GM18873 (cell line): Measurements from ENCODE around the gene PACSIN1.

ENCODE experiments used
- ATAC-seq: cut with Tn5 transposase; IDR thresholded peaks from one replicate; pipeline ENCODE4 v1.9.1; 2021; ENCODE audit warnings: mild to moderate bottlenecking, moderate library complexity, moderate number of reproducible peaks; ENCODE audit not compliant: unreplicated experiment, low FRiP score

The PACSIN1 gene

DNA sequence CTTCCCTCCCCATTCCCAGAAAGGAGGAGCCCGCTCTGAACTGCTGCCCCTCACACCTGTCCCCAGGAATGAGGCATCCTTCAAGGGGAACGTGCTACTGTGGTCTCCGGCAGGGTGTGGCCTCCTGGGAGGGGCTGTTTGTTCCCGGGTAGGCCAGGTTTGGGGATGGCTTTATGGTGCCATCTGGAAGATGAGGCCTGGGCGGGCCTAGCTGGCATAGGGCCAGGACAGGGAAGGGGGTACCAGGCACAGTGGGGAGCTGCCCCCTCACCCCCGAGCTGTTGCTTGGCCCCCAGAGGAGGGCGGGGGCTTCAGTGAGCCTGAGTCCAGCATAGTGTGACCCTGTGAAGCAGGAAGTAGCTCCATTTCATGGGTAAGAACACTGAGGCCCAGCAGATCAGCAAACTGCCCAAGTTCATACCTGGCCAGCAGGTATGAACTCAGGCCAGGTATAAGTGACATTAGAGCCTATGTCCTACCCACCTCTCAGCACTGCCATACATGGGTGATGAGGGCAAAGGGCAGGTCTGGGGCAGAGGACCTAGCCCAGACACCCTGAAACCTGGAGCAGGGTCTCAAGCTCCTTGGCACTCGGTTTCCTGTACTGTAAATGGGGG is 107.8 kb downstream of the PACSIN1 start:
- no peak for ATAC-seq

DNA sequence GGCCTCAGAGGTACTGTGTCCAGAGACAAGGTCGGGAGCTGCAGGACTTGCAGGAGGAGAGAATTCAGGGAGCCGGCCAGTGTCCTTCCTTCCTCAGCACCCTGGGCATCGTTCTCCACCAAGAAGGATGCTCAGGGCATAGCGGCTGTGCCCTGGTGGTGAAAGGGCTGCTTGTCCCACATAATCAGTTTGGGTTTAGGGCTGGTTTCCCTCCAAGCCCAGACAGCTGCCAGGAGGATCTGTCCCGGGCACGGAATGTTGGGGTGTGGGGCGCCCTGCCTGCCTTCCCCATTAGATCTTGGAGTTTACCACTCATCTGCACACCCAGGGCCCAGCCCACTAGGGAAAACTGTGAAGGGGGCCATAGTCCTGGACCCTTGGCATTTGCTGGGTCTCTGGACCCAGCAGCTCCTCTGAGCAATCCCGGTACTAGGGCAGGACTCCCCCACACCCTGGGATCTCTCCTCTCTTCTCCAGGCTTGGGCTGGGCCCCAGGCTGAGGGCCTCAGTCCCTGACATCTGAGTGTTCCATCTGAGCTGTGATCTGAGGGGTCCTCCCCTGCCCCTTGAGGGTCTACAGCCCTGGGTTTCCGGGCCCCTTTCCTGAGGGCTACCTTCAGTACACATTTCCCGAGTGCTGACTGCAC is 108.9 kb downstream of the PACSIN1 start:
- ATAC-seq, result no peak

DNA sequence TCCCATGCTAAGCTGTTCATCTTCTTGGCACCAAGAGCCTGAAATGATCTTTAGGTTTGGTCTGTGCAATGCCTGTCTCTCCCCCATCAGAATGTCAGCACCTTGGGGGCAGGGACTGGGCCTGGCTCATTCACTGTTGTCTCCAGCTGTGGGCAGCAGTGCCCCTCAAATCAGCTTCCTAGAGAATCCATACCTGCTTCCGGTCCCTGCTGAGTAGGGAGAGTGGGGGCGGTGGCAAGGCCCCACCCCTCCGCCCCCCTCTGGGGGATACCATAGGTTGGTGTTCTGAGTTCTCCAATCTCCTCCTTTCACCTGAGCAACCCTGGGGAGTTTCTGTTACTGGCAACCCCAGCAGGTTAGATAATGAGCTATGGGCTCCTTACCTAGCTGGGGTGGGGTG is 109.5 kb downstream of the PACSIN1 start:
- no peak for ATAC-seq

DNA sequence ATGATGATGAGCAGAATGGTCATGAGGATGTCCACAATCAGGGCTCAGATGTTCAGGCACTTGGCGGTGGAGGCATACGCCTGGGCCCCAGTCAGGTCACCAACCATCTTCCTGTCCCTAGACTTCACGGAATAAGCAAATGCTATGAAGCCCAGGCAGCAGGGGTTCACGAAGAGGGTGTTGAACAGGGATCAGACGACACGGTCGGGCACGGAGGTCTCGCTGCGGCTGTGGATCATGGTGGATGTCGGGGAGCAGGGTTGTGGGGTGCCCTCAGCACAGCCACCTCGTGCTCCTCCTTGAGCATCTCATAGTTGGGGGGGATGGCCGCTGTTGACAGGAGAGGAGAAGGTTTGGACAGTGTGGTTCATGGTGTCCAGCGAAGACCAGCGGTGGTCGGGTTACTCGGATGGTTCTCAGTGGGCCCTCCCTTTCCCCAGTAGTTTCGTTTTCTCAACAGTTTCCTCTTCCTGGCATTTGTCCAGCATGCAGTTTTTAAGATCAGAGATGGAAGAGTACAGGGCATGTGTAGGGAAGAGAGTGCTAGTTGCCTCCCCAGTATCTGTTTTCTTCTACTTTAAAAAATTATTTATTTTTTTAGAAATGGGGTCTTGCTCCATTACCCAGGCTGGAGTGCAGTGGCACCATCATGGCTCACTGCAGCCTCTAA is 110.5 kb downstream of the PACSIN1 start:
- no peak for ATAC-seq

DNA sequence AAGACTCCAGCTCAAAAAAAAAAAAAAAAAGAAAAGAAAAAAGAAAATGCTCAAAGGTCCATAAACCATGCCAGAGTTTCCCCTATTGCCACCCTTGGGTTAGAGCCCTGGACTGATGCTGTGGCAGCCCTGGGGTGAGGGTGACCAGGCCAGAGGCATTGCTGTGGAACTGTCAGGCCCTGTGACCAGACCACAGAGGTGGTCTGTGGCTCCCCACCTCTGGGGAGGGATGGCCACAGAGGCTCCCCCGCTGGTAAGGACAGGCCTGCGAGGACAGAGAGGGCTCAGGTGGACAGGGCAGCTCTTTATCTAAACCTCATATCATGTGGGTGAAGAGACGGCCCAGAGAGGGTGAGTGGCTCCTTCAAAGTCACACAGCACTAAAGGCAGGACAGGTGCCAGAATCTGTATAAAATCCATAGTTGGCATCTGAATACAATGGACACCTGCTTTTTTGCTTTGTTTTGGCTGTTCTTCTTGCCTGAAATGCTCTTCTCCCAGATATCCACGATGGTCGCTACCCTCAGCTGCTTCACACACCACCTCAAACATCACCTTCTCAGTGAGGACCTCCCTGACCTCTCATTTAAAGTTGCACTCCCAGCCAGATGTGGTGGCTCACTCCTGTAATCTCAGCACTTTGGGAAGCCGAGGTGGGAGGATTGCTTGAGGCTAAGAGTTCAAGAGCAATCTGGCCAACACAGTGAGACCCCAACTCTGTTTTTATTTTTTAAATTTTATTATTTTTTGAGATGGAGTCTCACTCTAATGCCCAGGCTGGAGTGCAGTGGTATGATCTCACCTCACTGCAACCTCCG is 112.8 kb downstream of the PACSIN1 start:
- ATAC-seq, result no peak

DNA sequence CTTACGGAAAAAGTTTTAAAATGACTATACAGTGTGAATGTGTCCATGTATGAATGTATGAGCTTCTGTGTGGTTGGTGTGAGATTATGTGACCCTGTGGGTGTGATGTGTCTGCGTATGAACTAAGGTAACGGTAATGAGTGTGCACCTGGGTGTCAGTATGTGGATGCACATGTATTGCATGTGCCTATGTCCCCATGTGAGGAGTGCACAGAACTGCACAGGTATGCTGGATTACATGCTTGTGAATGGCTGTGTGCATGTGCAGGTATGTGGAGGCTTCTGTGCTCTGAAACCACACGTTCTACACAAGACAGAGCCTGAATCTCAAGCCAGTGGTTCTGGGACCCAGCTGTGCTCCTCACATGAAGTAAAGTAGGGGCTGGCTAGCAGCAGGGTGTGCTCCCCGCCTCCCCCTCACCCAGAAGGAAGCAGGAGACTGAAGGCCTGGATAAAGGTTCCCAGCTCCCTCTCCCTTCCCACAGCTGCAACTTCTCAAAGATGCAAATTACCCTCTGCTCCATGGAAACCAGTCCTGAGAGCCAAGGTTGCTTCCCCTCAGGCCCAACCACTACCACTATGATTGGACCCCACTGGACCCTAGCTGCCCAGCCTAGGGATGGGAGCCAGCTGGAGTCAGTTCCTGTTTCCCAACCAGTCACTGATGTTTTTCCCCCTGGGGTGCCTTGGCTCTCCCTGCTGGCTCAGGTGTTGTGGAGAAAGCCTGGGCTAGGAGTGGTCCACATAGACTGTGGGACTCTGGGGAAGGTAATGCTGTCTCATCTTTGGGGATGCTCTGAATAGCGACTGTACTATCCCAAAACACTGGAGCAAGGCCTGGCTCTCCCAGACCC is 115.1 kb downstream of the PACSIN1 start:
- ATAC-seq, result no peak

DNA sequence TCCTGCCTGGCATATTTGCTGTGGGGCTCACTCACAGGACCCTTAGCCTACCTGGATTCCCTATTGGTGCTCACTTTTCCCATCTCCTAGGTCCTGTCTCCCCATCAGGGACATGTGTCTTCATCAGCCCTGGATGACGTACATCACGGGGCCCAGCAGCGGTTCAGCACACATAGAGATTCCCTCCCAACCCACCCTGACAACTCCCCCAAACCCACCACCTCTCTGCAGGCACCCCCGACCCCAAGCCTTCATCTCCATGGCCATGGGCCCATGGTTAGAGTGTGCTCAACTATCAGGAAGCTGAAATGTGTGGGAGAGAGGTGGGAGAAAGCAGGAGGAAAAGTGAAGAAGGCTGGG is 115.7 kb downstream of the PACSIN1 start:
- ATAC-seq, result no peak

DNA sequence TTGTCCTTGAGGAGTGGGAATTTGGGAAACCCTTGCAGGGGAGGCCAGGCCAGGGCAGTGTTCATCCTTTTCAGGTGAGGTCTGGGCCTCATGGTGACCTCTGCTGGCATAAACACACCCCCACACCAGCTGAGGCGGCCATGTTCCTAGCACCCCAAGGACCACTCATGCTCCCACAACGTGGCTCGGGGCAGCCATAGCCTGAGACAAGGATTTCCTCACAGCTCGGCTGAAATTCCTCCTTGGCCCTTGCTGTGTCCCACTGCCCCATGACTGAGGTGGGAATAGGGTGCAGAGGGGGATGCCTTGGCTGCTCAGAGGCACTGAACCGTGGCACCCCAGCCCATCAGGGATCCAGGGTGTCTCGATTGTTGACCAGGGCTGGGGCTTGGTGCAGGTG is 117.6 kb downstream of the PACSIN1 start:
- ATAC-seq, result no peak

DNA sequence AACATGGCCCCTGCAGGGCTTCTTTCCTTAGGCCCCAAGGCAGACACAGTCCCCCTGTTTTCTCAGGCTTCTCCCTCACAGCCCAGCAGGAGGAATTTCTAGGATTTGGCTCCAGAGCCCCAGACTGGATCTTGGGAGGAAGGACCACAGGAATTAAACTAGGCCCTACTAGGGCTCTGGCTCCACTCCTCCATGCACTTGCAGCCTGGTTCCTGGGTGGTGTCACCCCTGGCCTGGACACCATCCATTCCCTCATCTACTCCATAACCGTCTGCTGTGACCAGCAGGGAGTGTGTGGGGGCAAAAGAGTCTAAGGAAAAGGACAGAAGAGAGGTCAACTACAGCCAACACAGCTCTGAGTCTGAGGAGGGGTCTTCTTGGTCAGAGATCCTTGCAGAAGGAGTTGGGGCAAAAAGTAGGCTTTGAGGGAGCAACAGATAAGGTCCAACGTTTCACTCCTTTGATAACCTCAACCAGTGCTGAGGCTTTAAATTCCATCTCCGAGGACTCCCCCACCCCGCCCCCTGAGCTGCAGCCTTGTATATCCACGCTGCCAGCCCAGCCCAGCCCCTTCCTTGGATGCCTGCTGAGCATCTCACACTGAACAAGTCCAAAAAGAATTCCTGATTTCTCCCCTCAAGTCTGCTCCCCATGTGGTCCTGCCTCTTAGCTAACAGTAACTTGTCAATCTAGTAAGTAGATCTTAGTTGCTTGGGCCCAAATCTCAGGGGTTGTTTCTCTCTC is 118.2 kb downstream of the PACSIN1 start:
- ATAC-seq, result no peak

DNA sequence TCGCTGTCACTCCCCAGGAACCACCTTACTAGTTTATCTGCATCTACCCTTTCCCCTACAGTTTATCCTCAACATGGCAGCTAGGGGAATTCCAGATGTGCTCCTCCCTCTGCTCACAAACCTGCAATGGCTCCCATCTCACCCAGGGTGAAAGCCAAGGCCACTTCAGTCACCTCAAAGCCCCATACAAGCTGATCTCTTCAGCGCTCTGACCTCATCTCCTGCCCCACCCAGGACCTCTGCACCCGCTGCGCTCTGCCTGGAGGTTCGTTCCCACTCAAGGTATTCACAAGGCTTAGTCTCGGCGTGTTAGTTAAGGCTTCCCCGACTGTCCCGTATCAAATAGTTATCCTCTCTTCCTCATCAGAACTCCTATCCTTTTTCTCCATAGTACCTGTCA is 118.8 kb downstream of the PACSIN1 start:
- no peak for ATAC-seq
